Calu3 (cell line): Measurements from ENCODE around the gene RB1. TPM values are rescaled to one million over a fixed set of nuclear protein-coding genes. Genes with fewer than 3 reads are reported as not detected.

Experiments
- BruUV-seq: library from RNA; stranded (reverse); fragments of 400-500 nt; replicated peaks from 2 replicates; lab custom pipeline; 2021; lab: Mats Ljungman, UMichigan
- CTCF ChIA-PET: fragments of 300-600 bp; sonication (Branson Sonifier 250); formaldehyde crosslinking; loops from one replicate; lab custom pipeline; 2022; ENCODE audit warnings: antibody characterized with exemption; lab: Charles Lee
- DNase-seq: peaks from one replicate; pipeline ENCODE4 v3.0.0; 2022
- H3K27ac Mint-ChIP-seq: one replicate; pipeline ENCODE4 v1.8.0; 2022; ENCODE audit warnings: mixed read lengths; ENCODE audit not compliant: unreplicated experiment
- H3K27me3 Mint-ChIP-seq: one replicate; pipeline ENCODE4 v1.8.0; 2022; ENCODE audit warnings: mixed read lengths; ENCODE audit not compliant: unreplicated experiment
- H3K36me3 Mint-ChIP-seq: one replicate; pipeline ENCODE4 v1.8.0; 2022; ENCODE audit warnings: mild to moderate bottlenecking, moderate library complexity, mixed read lengths; ENCODE audit not compliant: insufficient read depth, unreplicated experiment
- H3K4me1 Mint-ChIP-seq: one replicate; pipeline ENCODE4 v1.8.0; 2022; ENCODE audit warnings: mild to moderate bottlenecking, low read depth, mixed read lengths; ENCODE audit not compliant: unreplicated experiment
- H3K4me3 Mint-ChIP-seq: one replicate; pipeline ENCODE4 v1.8.0; 2022; ENCODE audit warnings: mild to moderate bottlenecking, low read depth, moderate library complexity, mixed read lengths; ENCODE audit not compliant: unreplicated experiment
- H3K9me3 Mint-ChIP-seq: one replicate; pipeline ENCODE4 v1.8.0; 2022; ENCODE audit warnings: low read depth, mixed read lengths; ENCODE audit not compliant: unreplicated experiment
- CTCF ChIP-seq: fragments of 200-600 bp; IDR thresholded peaks from one replicate; pipeline ENCODE4 v1.8.0; 2022; ENCODE audit warnings: antibody characterized with exemption; ENCODE audit not compliant: unreplicated experiment
- intact Hi-C: fragments of 100-400 bp; cut with micrococcal nuclease; formaldehyde crosslinking; loops from one replicate; pipeline ENCODE4 v1.10.0; 2022; ENCODE audit not compliant: unreplicated experiment
- total RNA-seq: library from RNA; stranded (reverse); gene quantifications from 2 replicates; pipeline ENCODE4 v1.2.3, GENCODE V29; 2022

The RB1 gene
- total RNA-seq, 1 experiment from 2014 or later: 38.8 TPM

DNA sequence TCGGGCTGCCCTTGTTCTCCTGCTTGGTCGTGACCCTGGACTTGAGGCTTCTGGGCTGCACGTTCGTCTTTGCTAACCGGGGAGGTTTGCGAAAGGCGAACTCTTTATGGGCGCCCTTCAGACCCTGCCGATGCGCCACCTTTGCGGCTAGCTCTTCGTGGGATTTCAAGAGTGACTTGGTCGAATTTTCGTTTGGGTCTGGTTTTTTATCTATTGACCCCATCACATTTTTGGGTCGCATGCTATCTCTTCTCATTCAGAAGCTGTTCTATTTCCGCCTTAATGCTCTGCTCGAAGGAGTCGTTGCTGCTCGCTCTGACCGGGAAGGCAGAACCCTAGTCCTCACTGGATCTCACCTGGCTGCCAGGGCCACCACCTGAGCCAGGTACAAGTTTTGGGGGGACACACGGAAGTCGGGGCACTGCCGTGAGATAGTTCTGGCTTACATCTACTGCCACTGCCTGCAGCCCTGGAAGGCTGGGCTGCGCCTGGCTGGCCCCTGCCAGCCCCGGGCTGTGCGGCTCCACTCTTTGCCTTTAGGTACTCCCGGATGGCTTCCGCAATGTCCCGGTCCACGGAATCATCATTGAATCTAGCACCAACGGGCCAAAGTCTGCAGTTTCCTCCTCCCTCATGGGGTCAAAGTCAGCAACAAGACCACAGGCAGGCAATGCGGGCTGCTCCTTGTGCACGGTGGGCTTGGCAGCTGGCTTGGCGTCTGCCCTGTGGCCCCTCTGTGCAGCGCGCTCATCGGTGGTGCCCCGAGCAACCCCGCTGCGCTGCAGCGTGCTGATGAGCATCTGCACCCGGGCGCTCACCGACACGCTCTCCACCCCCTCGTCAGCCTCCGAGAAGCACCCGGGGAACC is 16.2 kb downstream of the RB1 start:
- Mint-ChIP-seq H3K9me3 (no peaks in the 10 kb centered on the region), H3K27me3 (no peaks in the 10 kb centered on the region), H3K27ac (no peak overlapping the region), H3K4me1 (no peaks in the 10 kb centered on the region), H3K36me3 (peaks cover 13% of the 10 kb centered on the region), H3K4me3 (no peak overlapping the region)
- intact Hi-C loops: no loop called here
- no peak for TF ChIP-seq CTCF
- CTCF ChIA-PET: no interaction called here
- no TSS peak for BruUV-seq
- DNase-seq: no peak

GRCh38 chr13:48320399-48320790 is 16.8 kb downstream of the RB1 start:
- Mint-ChIP-seq H3K36me3 (peaks cover 13% of the 10 kb centered on the region), H3K9me3 (no peaks in the 10 kb centered on the region), H3K27me3 (no peaks in the 10 kb centered on the region), H3K4me3 (no peak overlapping the region), H3K27ac (no peak overlapping the region), H3K4me1 (no peaks in the 10 kb centered on the region)
- CTCF ChIA-PET: no interaction called here
- no TSS peak for BruUV-seq
- no peak for TF ChIP-seq CTCF
- DNase-seq: no peak
- intact Hi-C loops: no loop called here

- H3K9me3 Mint-ChIP-seq: no peaks in the 10 kb centered on the region
- no peaks in the 10 kb centered on the region for H3K4me1 Mint-ChIP-seq
- BruUV-seq: no TSS peak
- no peak overlapping the region for H3K27ac Mint-ChIP-seq
- no peaks in the 10 kb centered on the region for H3K27me3 Mint-ChIP-seq
- CTCF ChIA-PET: no interaction called here
- TF ChIP-seq CTCF: no peak
- no peak for DNase-seq
- H3K4me3 Mint-ChIP-seq: no peak overlapping the region
- peaks cover 13% of the 10 kb centered on the region for H3K36me3 Mint-ChIP-seq
- intact Hi-C loops: no loop called here
Measured at GRCh38 chr13:48320891-48321510, 17.4 kb downstream of the RB1 start.

- no TSS peak for BruUV-seq
- Mint-ChIP-seq H3K27me3 (no peaks in the 10 kb centered on the region), H3K9me3 (no peaks in the 10 kb centered on the region), H3K4me1 (no peaks in the 10 kb centered on the region), H3K4me3 (no peak overlapping the region), H3K27ac (no peak overlapping the region), H3K36me3 (peaks cover 8% of the 10 kb centered on the region)
- TF ChIP-seq CTCF: no peak
- CTCF ChIA-PET: no interaction called here
- intact Hi-C loops: no loop called here
- DNase-seq: no peak
Measured at GRCh38 chr13:48322294-48322693, 18.7 kb downstream of the RB1 start.
